GM19455 (cell line): ENCODE data around the gene CCDC85B.
A peak's percentile ranks its signal among the peaks of the same experiment; 100 is the strongest.
"Not testable (repeated sequence)": the region's sequence is repeated elsewhere in the genome, so short reads cannot be mapped to it uniquely, and the experiment has no call there.

Experiments
- ATAC-seq: cut with Tn5 transposase; IDR thresholded peaks from one replicate; pipeline ENCODE4 v1.9.1; 2021; ENCODE audit not compliant: unreplicated experiment

CCDC85B gene

DNA sequence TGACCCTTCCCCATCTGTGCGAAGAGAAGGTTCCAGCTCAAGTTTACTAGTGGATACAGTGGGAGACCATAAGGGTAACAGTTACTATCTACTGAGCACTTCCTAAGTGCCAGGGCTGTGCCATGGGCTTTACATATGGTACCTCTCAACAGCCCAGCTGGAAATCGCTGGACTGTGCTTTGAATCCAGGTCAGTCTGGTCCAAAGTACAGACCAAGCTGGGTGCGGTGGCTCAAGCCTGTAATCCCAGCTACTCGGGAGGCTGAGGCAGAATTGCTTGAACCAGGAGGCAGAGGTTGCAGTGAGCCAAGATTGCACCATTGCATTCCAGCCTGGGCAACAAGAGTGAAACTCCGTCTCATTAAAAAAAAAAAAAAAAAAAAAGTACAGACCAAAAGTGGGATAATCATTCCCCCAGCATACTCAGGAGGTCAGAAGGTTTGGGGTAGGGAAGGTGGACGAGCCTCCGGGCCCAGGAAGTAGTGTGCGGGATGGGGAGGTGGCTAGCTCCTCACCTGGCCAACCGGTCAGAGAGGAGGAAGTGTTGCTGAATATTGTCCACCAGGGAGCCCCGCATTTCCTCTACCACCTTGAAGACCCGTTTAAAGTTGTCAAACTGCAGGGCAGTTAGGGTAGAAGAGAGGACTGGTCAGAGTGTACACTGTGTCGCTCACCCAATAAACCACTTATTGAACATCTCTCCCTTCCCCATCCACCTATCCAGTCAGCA, 4.5 kb upstream of the CCDC85B start:
- ATAC-seq: no peak

DNA sequence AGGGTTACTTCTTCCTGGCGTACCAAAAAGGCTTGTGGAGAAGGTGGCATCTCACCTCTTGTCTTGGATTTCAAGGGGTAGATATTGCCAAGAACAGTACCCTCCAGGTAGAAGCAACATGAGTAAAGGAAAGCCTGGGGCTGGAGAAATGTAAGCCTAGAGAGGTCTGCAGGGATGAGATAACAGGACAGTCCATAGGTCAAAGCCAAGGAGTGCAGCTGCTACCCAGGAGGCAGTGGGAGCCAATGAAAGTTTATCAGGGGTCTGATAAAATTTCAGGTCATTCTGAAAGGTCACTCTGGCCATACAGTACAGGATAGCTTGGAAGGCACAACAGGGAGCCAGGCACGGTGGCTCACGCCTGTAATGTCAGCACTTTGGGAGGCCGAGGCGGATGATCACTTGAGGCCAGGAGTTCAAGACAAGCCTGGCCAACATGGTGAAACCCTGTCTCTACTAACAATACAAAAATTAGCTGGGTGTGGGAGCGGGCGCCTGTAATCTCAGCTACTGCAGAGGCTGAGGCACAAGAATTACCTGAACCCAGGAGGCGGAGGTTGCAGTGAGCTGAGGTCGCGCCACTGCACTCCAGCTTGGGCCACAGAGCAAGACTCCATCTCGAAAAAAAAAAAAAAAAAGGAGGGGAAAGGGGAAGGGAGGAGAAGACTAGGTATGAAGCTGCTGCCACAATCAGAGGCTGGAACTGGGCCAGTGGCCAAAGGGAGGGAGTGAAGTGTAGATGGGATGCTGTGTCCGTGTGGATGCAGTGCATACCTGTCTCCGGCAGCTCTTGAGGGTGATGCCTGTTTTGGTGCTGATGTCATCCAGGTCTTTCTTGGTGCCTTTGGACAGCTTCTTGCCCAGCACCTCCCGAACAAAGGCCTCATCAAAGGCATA, 3.4 kb upstream of the CCDC85B start:
- ATAC-seq: no peak

DNA sequence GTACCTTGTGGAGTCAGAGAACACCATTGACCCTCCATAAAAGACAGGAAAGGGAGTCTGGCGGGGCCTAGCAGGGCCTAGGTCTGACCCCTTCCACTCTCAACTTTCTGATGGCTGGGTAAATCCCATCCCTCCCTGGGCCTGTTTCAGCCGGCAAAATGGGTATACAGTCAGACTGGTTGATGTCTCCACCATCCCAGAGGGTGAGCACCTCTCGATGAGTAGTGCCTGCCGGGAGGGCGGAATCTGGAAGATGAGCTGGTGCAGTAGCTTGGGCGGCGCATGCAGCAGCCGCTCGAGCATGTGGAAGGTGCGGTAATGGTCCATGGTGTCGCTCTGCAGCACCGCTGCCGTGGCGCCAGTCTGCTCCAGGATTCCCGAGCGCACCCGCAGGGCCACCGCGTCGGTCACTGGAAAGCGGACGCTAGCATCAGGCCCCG, 2.7 kb upstream of the CCDC85B start:
- no peak for ATAC-seq

DNA sequence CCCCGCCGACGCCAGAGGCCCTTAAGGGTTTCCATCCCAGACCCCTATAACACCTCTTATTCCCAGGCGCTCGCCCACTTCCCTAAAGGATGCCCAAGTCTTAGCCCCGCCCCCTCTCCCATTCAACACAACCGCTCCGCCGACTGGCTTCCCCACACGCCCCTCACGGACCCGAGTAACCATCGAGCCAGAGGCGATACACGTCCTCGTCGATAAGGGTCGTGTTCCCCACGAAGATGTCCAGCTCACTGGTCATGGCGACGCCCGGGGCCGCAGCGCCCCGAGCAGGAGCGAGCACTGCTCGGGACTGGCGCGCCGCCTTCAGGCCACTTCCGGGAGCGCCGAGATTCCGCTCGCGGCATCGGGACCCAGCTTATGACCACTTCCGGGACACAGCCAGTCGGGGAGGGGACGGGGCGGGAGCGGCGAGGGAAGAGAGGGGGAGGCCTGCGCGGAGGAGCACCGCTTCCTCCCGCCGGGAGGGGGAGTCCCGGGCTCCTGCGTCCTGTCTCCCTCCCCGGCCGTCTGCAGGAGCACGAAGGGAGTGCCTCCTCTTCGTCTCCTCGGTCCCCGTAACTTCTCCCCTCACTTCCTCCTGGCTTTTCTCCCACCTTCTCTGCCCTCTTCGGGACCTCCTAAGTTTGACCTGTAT, 2.2 kb upstream of the CCDC85B start, which contains the start of gene FIBP:
FIBP (minus strand) TSS at position 309 of the 652 bp plus-strand sequence; CDS start at position 256, 53 bp downstream.
- peak; percentile 47 for ATAC-seq

DNA sequence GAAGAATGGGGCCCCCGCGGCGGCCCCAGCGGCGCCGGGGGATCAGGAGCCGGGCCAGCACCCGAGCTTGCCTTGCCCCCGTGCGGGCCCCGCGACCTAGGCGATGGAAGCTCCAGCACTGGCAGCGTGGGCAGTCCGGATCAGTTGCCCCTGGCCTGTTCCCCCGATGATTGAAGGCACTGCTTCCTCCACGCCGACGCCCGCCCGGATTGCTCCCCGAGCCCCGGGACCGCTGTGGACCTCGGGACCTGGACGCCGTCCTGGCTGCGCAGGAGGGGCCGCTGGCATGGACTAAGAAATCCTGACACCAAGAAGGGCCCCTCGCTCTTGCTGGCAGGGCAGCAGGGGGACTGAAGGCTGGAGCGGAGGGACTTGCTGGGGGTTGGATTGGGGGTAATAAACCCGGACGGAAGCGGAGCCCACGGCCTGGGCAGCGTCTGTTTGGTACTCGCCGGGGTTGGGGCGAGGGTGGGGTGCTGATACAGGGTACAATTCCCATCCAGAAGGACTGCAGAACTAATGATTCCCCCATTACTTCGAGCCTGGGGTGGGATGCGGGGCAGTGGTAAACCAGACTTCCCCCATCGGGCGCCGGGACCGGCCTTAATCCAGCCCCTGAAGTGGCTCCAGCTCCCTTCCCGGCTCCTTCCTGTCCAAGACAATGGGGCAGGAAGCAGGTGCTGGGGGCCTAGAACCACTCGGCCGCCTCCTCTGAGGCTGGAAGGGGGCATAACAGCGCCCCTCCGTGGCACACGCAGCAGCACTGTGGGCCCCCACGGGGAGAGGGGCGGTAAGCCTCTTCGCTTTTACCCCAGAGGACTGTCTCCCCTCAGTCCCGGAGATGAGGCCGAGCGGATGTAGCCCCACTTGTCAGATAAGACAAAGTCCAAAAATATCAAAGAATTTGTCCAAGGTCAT, 1.0 kb downstream of the CCDC85B start:
- no peak for ATAC-seq

DNA sequence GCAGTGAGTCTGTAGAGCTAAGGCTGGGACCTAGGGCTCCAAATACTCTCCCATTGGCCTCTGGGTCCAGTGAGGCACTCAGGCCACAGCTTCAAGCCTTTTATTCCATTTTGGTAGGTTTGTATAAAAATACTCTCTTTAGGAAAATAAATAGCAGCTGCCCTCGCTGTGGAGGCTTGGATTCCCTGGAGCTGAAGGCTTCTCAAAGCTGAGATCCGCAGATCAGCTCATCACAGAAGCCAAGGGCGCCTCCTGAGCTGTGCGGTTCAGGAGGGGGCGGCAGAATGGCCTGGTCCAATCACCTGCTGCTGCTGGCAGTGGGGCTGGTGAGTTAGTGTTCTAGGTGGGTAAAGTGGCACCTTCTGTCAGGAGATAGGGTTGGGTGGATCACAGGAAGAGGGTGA, 1.7 kb downstream of the CCDC85B start:
- ATAC-seq: not testable (repeated sequence)

DNA sequence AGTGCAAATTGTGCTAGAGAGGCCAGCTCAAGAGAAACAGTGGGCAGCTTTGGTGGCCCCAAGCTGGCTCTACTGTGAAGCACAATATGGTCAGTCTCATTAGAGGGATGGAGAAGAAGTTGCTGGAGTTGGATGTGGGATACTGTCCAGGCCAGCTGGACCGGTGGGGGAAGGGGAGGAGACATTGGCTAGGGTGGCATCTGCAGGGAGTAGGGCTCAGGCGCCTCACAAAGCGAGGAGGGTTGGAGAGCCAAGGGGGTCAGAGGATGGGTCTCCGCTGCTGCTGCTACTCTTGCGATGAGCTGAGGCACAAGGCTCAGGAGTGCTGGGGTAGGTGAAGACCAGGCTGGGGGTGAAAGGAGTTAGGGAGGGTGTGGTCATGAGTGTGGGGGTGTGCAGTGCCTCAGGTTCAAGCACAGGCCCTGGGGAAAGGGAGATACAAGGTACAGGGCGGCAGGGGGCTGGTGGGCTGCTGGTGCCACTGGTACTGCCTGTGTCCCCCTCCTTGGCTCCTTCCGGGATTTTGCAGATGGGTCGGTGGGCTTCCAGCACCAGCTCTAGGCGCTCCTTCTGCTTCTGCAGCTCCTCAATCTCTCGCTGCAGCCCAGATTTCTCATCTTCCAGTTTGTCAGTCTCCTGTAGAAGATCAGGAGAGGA, 2.3 kb downstream of the CCDC85B start:
- no peak for ATAC-seq

DNA sequence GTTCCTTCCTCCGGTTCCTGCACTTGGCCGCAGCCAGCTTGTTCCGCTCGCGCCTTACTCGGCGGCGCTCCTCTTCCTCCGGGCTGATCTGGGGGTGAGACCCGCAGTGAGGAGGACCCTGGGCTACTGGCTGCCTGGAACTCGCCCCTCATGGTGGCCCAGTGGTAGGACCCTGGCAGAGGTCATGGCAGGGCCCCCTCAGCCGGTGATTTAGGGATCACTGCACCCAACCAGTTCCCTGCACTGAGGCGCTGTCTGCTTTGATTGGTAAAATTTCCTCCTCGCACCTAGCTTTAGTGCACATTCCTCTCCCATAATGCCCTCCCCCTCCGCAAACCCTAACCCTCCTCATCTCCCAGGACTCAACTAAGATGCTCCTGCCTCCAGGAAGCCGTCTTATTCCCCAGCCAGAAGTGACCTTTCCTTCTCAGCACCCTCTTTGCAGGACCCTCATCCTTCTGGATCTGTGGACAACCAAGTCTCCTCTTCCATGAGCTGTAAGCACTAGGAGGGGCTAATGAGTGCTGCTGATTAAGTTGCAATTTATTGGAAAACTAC, 3.6 kb downstream of the CCDC85B start:
- ATAC-seq: no peak

DNA sequence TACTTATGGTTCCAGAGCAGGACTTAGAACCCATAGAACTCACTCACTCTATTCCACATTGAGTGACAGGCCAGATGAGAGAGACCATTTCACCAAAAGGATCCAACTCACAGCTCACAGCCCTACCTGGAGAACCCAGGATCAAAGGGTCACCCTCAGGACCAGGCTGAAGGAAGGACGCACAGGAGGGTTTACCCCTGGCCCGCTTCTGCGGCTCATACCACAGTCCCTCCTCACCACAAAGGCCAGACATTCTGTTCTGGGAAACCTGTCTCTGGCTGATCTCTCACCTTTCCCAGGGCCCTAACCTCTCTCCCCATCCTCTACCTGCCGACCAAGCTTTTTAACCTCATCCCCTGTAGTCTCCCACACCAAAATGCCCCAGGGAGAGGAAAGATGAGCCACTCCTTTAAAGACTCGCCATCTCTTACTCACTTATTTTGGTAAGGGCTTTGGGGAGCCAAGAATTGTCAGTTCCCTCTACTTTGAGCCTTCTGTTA, 5.1 kb downstream of the CCDC85B start:
- no peak for ATAC-seq

DNA sequence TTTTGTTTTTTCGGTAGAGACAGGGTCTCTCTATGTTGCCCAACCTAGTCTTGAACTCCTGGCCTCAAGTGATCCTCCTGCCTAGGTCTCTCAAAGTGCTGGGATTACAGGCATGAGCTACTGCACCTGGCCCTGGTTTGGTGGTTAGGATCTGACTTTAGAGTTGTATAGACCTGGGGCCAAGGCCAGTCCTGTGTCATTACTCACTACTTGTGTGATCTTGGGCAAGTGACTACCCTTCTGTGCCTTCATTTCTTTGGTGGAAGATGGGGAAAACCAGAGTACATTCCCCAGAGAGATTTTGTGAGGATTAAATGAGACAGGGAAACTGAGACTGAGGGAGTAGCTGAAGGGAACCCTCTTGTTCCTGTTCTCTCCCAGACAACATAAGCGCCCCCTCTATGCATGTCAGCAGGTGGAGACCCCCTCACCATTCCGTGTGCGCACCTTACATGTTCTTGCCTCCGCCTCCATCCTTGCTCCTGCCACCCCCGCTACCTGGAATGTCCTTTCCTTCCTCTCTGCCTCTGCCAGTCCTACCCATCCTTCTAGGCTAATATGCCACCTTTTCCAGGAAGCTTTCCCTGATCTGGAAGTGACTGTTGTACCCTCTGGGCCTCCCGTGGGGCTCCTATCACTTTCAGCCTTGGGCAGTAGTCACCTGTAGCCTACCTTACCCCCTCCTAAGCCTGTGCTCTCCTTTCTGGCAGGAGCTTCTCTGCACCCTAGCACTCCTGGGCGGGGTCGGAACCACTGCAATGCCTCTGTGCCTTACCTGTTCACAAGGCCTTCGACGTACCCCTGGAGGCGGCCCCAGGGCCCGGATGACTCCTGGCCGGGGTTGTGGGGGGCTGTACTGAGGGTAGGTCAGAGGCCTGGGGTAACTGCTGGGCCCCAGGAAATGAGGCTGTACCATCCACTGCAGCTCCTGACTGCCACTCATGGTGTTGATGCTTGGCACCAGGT, 5.8 kb downstream of the CCDC85B start:
- ATAC-seq: no peak

DNA sequence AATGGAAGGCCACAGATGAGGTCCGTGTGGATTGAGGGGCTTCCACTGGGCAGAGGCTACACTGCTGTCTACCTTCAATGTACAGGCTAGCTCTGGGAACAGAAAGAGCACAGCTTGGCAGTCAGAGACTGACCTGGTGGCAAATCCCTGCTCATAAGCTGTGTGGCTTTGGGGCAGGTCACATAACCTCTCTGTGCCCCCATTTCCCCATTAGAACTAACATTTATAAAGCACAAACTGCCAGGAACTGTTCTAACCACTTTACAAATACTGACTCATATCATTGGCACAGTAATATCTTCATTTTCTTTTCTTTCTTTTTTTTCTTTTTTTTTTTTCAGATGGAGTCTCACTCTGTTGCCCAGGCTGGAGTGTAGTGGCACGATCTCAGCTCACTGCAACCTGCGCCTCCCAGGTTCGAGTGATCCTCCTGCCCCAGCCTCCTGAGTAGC, 6.6 kb downstream of the CCDC85B start:
- ATAC-seq: no peak

DNA sequence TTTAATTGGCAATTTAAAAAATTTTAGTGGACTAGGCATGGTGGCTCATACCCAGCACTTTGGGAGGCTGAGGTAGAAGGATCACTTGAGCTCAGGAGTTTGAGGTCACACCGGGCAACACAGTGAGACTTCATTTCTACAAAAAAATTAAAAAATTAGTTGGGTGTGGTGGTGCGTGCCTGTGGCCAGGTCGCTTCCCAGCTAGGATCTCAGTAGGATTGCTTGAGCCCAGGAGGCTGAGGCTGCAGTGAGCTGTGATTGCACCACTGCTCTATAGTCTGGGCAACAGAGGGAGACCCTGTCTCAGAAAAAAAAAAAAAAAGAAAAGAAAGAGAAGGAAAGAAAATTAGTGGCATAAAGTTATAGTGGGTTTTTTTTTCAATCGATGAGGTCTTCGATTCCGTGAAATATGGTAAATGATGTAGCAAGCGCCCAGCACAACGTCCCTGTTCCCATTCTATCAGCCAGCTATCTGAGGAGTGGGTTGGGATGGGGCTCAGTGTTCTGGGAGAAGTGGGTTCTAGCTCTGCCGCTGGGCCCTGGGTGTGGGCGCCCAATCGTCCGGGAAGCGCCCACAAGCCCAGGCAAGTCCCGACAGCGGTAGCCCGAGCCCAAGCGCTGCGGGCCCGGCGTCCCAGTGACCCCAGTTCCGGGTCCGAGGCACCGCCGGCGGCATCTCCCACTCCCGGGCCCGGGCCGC, 8.3 kb downstream of the CCDC85B start:
- no peak for ATAC-seq

DNA sequence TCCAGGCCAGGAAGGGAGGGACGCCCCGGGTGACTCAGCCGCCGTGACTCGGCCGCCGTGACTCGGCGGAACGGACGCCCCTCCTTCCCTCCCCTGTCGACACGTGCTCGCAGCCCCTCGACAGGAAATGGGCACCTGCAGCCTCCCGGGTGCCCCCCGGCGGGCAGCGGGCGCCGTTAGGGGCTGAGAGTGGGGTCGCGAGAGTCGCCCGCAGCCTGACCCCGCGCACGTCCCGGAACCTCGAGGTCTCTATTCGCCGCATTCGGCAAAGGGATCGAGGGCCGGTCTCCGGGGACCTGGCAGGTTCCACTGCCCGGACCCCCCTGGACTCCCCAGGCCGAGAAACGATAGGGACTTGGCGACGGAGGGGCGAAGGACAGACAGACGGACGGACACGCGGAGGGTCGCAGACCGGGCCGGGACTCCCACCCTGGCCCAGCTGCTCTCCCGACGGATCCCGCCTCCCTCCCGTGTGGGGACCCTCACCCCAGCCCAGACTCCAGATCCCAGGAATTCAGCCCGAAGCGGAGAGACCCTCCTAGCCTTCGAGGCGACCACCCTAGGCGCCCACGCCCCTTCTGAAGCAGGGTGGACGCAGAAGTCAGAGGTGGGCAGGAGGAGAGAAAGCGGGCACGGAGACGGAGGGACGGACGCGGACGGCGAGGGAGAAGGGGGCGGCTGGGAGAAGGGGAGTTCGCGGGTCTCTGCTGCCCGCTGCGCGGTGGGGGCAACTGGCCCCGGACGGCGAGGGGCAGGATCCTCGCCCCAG, 9.1 kb downstream of the CCDC85B start:
- no peak for ATAC-seq

DNA sequence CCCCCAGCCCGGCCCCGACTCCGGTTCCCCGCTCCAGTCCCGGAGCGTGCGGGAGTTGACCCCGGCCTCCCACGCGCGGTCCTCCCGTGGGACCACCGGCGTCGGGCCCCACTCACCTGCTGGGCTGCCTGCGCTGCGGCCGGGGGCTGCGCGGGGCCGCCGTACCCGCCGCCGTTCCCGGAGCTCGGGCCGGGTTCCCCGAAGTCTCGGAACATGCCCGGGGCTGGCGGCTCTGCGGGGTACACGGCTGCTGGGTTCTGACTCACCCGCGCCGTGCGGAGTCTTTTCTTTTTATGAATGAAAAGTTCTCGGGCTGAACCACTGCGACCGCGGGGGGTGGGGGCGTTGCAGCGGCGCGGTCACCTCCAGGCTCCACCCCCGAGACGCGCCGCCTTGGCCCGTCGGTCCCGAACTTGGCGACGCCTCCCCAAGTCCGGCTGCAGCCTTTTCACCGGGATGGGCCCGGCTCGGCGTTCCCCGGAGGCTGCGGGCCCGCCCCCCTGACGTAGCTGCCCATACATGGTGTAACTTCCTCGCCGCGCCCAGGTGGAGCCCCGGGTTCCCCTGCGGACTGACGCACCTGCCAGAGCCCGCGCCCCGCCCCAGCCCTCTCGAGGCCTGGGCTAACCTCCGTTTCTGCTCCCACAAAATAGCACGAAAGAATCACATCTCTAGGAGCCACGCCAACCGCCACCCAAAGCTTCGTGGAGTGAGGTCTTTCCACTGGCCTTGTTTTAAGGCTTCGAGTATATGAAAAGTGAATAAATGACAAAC, 9.8 kb downstream of the CCDC85B start, which contains the start of gene FOSL1:
FOSL1 (minus strand) TSS at position 264 of the 774 bp plus-strand sequence; CDS start at position 215, 49 bp downstream.
- ATAC-seq: peak; percentile 72

DNA sequence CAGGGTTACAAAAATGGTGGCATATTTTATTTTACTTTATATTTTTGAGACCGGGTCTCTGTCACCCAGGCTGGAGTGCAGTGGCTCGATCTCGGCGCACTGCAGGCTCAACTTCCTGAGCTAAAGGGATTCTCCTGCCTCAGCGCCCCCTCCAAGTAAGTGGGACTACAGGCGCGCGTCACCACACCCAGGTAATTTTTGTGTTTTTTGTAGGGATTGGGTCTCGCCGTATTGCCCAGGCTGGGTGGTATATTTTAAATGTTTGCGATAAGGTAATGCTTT, 10.4 kb downstream of the CCDC85B start:
- no peak for ATAC-seq

DNA sequence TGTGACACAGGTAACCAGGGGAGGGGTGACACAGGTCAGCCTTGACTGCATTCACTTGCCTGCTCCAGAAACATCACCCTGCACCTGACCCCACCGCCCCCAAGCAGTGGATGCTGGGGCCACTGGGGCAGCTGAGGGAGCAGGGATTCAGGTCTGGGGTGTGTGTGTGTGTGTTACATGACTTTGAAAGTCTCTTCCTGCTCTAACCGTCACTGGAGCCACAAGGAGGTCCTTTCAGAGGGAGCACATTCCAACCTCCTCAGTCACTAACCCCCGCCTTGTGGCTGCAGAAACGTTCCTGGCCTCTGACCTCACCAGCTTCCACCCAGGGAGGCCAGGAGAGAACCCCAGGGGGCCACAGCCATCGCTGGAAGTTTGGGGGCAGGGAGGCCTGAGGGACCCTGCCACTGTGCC, 12.6 kb downstream of the CCDC85B start:
- ATAC-seq: no peak
